IMR-90 (cell line): ENCODE results near the gene KCNAB1. TPM values are rescaled to one million over a fixed set of nuclear protein-coding genes. Genes with fewer than 3 reads are reported as not detected.

Experiments
- ATAC-seq: fragments of 200-7000 bp; cut with Tn5 transposase; 2 replicates; pipeline ENCODE4 v1.9.1; 2020; ENCODE audit warnings: low read depth, mild to moderate bottlenecking, moderate library complexity
- BruUV-seq: library from RNA; stranded (reverse); fragments of 400-500 nt; replicated peaks from 2 replicates; lab custom pipeline; 2021; lab: Mats Ljungman, UMichigan
- CTCF ChIA-PET: fragments of 300-600 bp; formaldehyde crosslinking; extraction: SDS; loops from one replicate; lab custom pipeline; 2021; ENCODE audit warnings: antibody characterized with exemption; lab: Yijun Ruan, JAX
- POLR2A ChIA-PET: fragments of 300-600 bp; sonication (Branson Sonifier 250); formaldehyde crosslinking; loops from one replicate; lab custom pipeline; 2022; ENCODE audit warnings: antibody characterized with exemption; ENCODE audit not compliant: unreplicated experiment; lab: Charles Lee
- DNase-seq: peaks from one replicate; pipeline ENCODE4 v3.0.0; 2013
- H2AFZ ChIP-seq: replicated peaks from 2 replicates; pipeline ENCODE3; 2013; ENCODE audit warnings: low read length, mild to moderate bottlenecking; ENCODE audit not compliant: poor library complexity
- H2AK5ac ChIP-seq: 2 replicates; pipeline ENCODE4 v1.6.1; 2013; ENCODE audit warnings: low read depth, low read length, inconsistent platforms
- H2AK9ac ChIP-seq: replicated peaks from 2 replicates; pipeline ENCODE3; 2013; ENCODE audit warnings: mild to moderate bottlenecking, low read depth, low read length, moderate library complexity; ENCODE audit not compliant: poor library complexity
- H2BK120ac ChIP-seq: 2 replicates; pipeline ENCODE4 v1.6.1; 2013; ENCODE audit warnings: low read depth, low read length, inconsistent platforms
- H2BK15ac ChIP-seq: 3 replicates; pipeline ENCODE4 v1.6.1; 2013; ENCODE audit warnings: low read depth, low read length, inconsistent platforms
- H2BK20ac ChIP-seq: 2 replicates; pipeline ENCODE4 v1.6.1; 2013; ENCODE audit warnings: low read depth, mild to moderate bottlenecking, inconsistent platforms, low read length, moderate library complexity
- H2BK5ac ChIP-seq: 2 replicates; pipeline ENCODE4 v1.6.1; 2013; ENCODE audit warnings: mild to moderate bottlenecking, low read depth, low read length, inconsistent platforms; ENCODE audit not compliant: poor library complexity, severe bottlenecking
- H3K14ac ChIP-seq: replicated peaks from 2 replicates; pipeline ENCODE4 v1.6.1; 2013; ENCODE audit warnings: low read depth, low read length, inconsistent platforms
- H3K18ac ChIP-seq: 2 replicates; pipeline ENCODE4 v1.6.1; 2013; ENCODE audit warnings: low read depth, low read length, control low read depth
- H3K23ac ChIP-seq: 2 replicates; pipeline ENCODE4 v1.6.1; 2013; ENCODE audit warnings: low read depth, low read length, inconsistent platforms
- H3K27ac ChIP-seq: 2 replicates; pipeline ENCODE4 v1.5.1; 2013; ENCODE audit warnings: mild to moderate bottlenecking, control low read depth, low read length; ENCODE audit not compliant: insufficient read depth
- H3K27me3 ChIP-seq: 2 replicates; pipeline ENCODE4 v1.6.1; 2013; ENCODE audit warnings: low read length; ENCODE audit not compliant: control insufficient read depth, insufficient read depth
- H3K36me3 ChIP-seq: 2 replicates; pipeline ENCODE4 v1.6.1; 2013; ENCODE audit warnings: low read length, mixed read lengths; ENCODE audit not compliant: control insufficient read depth, insufficient read depth
- H3K4ac ChIP-seq: 2 replicates; pipeline ENCODE4 v1.6.1; 2013; ENCODE audit warnings: low read depth, low read length, inconsistent platforms
- H3K4me1 ChIP-seq: 2 replicates; pipeline ENCODE4 v1.6.1; 2013; ENCODE audit warnings: low read length, mixed read lengths; ENCODE audit not compliant: control insufficient read depth, insufficient read depth
- H3K4me2 ChIP-seq: 2 replicates; pipeline ENCODE4 v1.6.1; 2013; ENCODE audit warnings: low read depth, mild to moderate bottlenecking, control low read depth, low read length, moderate library complexity
- H3K4me3 ChIP-seq: 2 replicates; pipeline ENCODE4 v1.5.1; 2013; ENCODE audit warnings: low read depth, mild to moderate bottlenecking, control low read depth, low read length, moderate library complexity; ENCODE audit not compliant: insufficient read depth
- H3K56ac ChIP-seq: 2 replicates; pipeline ENCODE4 v1.6.1; 2013; ENCODE audit warnings: low read length, inconsistent platforms; ENCODE audit not compliant: insufficient read depth; ENCODE audit errors: extremely low read depth
- H3K79me1 ChIP-seq, 2 experiments: 2 replicates each; pipeline ENCODE4 v1.6.1; 2013; ENCODE audit warnings: low read length in 2 of 2, inconsistent platforms in 1 of 2, low read depth in 1 of 2
- H3K9ac ChIP-seq: 2 replicates; pipeline ENCODE4 v1.6.1; 2013; ENCODE audit warnings: low read depth, low read length, control low read depth
- H3K9me1 ChIP-seq: 2 replicates; pipeline ENCODE4 v1.6.1; 2013; ENCODE audit warnings: low read length, inconsistent platforms; ENCODE audit not compliant: insufficient read depth
- H3K9me3 ChIP-seq: 2 replicates; pipeline ENCODE4 v1.6.1; 2013; ENCODE audit warnings: low read length; ENCODE audit not compliant: control insufficient read depth, insufficient read depth
- H4K20me1 ChIP-seq: 2 replicates; pipeline ENCODE4 v1.6.1; 2013; ENCODE audit warnings: low read length, inconsistent platforms; ENCODE audit not compliant: insufficient read depth
- H4K5ac ChIP-seq: 2 replicates; pipeline ENCODE4 v1.6.1; 2013; ENCODE audit warnings: mild to moderate bottlenecking, low read depth, low read length, control low read depth
- H4K8ac ChIP-seq, 2 experiments: 2 replicates each; pipeline ENCODE4 v1.6.1; 2013; ENCODE audit warnings: low read depth in 2 of 2, low read length in 2 of 2, control low read depth in 1 of 2, inconsistent platforms in 1 of 2
- H4K91ac ChIP-seq: 2 replicates; pipeline ENCODE4 v1.6.1; 2013; ENCODE audit warnings: low read depth, low read length, inconsistent platforms; ENCODE audit not compliant: insufficient read depth
- BHLHE40 ChIP-seq: fragments of 150-350 bp; IDR thresholded peaks from 2 replicates; pipeline ENCODE4 v1.6.1; 2016; ENCODE audit warnings: mild to moderate bottlenecking, low read depth, low read length
- CEBPB ChIP-seq: IDR thresholded peaks from 2 replicates; pipeline ENCODE4 v1.6.1; 2012; ENCODE audit warnings: low read depth, low read length, improper control_type of control experiment
- CHD1 ChIP-seq: IDR thresholded peaks from 2 replicates; pipeline ENCODE4 v1.6.1; 2012; ENCODE audit warnings: low read depth, low read length, improper control_type of control experiment
- FOS ChIP-seq: fragments of 150-350 bp; IDR thresholded peaks from 2 replicates; pipeline ENCODE4 v1.6.1; 2016; ENCODE audit warnings: low read depth, low read length
- MAFK ChIP-seq: IDR thresholded peaks from 2 replicates; pipeline ENCODE4 v1.6.1; 2012; ENCODE audit warnings: low read depth, low read length, improper control_type of control experiment
- MAZ ChIP-seq: IDR thresholded peaks from 2 replicates; pipeline ENCODE4 v1.6.1; 2012; ENCODE audit warnings: low read depth, mild to moderate bottlenecking, low read length, improper control_type of control experiment, moderate library complexity, borderline replicate concordance
- MXI1 ChIP-seq: IDR thresholded peaks from 2 replicates; pipeline ENCODE4 v1.6.1; 2012; ENCODE audit warnings: low read depth, mild to moderate bottlenecking, low read length, moderate library complexity, borderline replicate concordance
- NFE2L2 ChIP-seq: fragments of 150-350 bp; IDR thresholded peaks from 2 replicates; pipeline ENCODE4 v1.6.1; 2016; ENCODE audit warnings: low read depth, mild to moderate bottlenecking, low read length
- POLR2A ChIP-seq: IDR thresholded peaks from 2 replicates; pipeline ENCODE4 v1.6.1; 2012; ENCODE audit warnings: mild to moderate bottlenecking, low read depth, low read length
- RAD21 ChIP-seq: IDR thresholded peaks from 2 replicates; pipeline ENCODE4 v1.6.1; 2012; ENCODE audit warnings: low read length, improper control_type of control experiment
- RCOR1 ChIP-seq: IDR thresholded peaks from 2 replicates; pipeline ENCODE4 v1.6.1; 2012; ENCODE audit warnings: mild to moderate bottlenecking, low read length, improper control_type of control experiment; ENCODE audit not compliant: insufficient replicate concordance
- RFX5 ChIP-seq: IDR thresholded peaks from 2 replicates; pipeline ENCODE4 v1.8.0; 2012; ENCODE audit warnings: low read depth, mild to moderate bottlenecking, low read length, moderate library complexity
- SMC3 ChIP-seq: fragments of 150-350 bp; IDR thresholded peaks from 2 replicates; pipeline ENCODE4 v1.6.1; 2016; ENCODE audit warnings: low read depth, mild to moderate bottlenecking, antibody characterized with exemption, low read length, moderate library complexity
- WGBS, 2 experiments: methylation state at CpG; one replicate each; pipeline versions ENCODE4 v1.1.5 to v1.1.7; 2013; ENCODE audit warnings: missing lambda C conversion rate in 2 of 2; ENCODE audit not compliant: insufficient read length in 1 of 2; ENCODE audit errors: extremely low coverage in 2 of 2; 5-methylcytosine and 5-hydroxymethylcytosine counted together
- dilution Hi-C: fragments of 300-500 bp; cut with HindIII; formaldehyde crosslinking; loops from one replicate; pipeline ENCODE4 v1.14.3; 2018; ENCODE audit warnings: low sequenced_read_pairs; ENCODE audit not compliant: unreplicated experiment
- in situ Hi-C: fragments of 300-500 bp; cut with MboI; formaldehyde crosslinking; loops from 3 replicates; pipeline ENCODE4 v1.14.3; 2019; ENCODE audit warnings: low sequenced_read_pairs, inconsistent platforms, mixed read lengths
- intact Hi-C: fragments of 100-400 bp; cut with micrococcal nuclease; formaldehyde crosslinking; loops from 2 replicates; pipeline ENCODE4 v1.10.0; 2022
- polyA plus RNA-seq, 3 experiments: library from polyadenylated mRNA; depleted of rRNA; stranded (reverse); fragments of >200 nt; gene quantifications; 2 replicates each; pipeline ENCODE4 v1.2.3, GENCODE V29; 2012; ENCODE audit warnings: low replicate concordance in 1 of 3
- total RNA-seq: library from RNA; depleted of rRNA; stranded (reverse); fragments of >200 nt; gene quantifications from 2 replicates; pipeline ENCODE4 v1.2.3, GENCODE V29; 2012
- TF ChIP-seq, protein P1 (sequence below): fragments of 150-350 bp; IDR thresholded peaks from 2 replicates; pipeline ENCODE4 v1.6.1; 2017; ENCODE audit warnings: mild to moderate bottlenecking, antibody characterized with exemption, low read length, low read depth
- TF ChIP-seq, protein P2 (sequence below): conservative IDR thresholded peaks from 2 replicates; pipeline ENCODE4 v1.5.1; 2012; ENCODE audit warnings: mild to moderate bottlenecking, low read depth, low read length, improper control_type of control experiment
- TF ChIP-seq, protein P3 (sequence below): fragments of 150-350 bp; IDR thresholded peaks from 2 replicates; pipeline ENCODE4 v1.6.1; 2016; ENCODE audit warnings: low read depth, mild to moderate bottlenecking, low read length, moderate library complexity, borderline replicate concordance

Gene KCNAB1
- total and polyA plus RNA-seq, 2 of the 4 experiments (the other 2 are of a cell fraction), result under 0.01 to 0.07 TPM

DNA sequence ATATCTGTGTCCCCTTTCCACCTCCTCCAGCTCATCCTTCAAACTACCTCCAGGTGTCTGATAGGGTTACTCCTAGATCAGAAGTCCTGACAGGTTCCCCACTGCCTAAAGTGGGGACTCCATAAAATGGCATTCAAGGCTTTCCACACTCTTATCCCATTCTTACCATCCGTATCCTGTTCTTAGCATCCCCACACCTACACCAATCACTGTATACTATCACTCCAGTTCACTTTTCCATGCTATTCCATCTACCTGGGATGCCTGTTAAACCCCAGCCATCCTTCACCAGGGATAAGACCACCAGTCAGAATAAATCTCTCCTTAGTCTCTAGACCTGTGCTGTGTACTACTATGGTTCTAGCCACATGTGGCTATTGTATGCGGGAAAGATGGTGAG, 415.4 kb downstream of the KCNAB1 start:
- H2BK120ac ChIP-seq, result no peak overlapping the region
- ChIA-PET CTCF (interaction anchor here (0.6 to 1.1 kb wide), 7 partner anchors 11 to 602 kb away, joined by 3 read pairs; partner anchors contain the start of gene SSR3), POLR2A (interaction anchor here (0.6 to 0.7 kb wide), 2 partner anchors 52 to 619 kb away, joined by 3 to 14 read pairs; no protein-coding TSS in a partner anchor)
- no peaks in the 10 kb centered on the region for H3K9me3 ChIP-seq
- no peak overlapping the region for H3K23ac ChIP-seq
- H3K9me1 ChIP-seq, result peaks cover 18% of the 10 kb centered on the region
- ATAC-seq, result peak; percentile 3; the same call in 1 of the 2 replicates
- no peak overlapping the region for H2BK20ac ChIP-seq
- no peak overlapping the region for H4K8ac ChIP-seq
- H3K79me1 ChIP-seq, result peaks cover 6 to 29% of the 10 kb centered on the region in 2 experiments; a peak in 3 of 4 replicates
- TF ChIP-seq POLR2A (no peak), MAZ (no peak), RCOR1 (no peak), FOS (no peak), NFE2L2 (no peak), RFX5 (no peak), CEBPB (no peak), SMC3 (no peak), MXI1 (no peak), BHLHE40 (no peak), RAD21 (no peak), CHD1 (no peak), MAFK (no peak)
- TF ChIP-seq, protein P1, sequence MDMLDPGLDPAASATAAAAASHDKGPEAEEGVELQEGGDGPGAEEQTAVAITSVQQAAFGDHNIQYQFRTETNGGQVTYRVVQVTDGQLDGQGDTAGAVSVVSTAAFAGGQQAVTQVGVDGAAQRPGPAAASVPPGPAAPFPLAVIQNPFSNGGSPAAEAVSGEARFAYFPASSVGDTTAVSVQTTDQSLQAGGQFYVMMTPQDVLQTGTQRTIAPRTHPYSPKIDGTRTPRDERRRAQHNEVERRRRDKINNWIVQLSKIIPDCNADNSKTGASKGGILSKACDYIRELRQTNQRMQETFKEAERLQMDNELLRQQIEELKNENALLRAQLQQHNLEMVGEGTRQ, result no peak
- TF ChIP-seq, protein P2, sequence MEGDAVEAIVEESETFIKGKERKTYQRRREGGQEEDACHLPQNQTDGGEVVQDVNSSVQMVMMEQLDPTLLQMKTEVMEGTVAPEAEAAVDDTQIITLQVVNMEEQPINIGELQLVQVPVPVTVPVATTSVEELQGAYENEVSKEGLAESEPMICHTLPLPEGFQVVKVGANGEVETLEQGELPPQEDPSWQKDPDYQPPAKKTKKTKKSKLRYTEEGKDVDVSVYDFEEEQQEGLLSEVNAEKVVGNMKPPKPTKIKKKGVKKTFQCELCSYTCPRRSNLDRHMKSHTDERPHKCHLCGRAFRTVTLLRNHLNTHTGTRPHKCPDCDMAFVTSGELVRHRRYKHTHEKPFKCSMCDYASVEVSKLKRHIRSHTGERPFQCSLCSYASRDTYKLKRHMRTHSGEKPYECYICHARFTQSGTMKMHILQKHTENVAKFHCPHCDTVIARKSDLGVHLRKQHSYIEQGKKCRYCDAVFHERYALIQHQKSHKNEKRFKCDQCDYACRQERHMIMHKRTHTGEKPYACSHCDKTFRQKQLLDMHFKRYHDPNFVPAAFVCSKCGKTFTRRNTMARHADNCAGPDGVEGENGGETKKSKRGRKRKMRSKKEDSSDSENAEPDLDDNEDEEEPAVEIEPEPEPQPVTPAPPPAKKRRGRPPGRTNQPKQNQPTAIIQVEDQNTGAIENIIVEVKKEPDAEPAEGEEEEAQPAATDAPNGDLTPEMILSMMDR, result no peak
- TF ChIP-seq, protein P3, sequence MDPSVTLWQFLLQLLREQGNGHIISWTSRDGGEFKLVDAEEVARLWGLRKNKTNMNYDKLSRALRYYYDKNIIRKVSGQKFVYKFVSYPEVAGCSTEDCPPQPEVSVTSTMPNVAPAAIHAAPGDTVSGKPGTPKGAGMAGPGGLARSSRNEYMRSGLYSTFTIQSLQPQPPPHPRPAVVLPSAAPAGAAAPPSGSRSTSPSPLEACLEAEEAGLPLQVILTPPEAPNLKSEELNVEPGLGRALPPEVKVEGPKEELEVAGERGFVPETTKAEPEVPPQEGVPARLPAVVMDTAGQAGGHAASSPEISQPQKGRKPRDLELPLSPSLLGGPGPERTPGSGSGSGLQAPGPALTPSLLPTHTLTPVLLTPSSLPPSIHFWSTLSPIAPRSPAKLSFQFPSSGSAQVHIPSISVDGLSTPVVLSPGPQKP, result no peak
- H4K91ac ChIP-seq, result no peak overlapping the region
- H2BK15ac ChIP-seq, result no peak overlapping the region
- H3K18ac ChIP-seq, result no peak overlapping the region
- H3K4me2 ChIP-seq, result no peak overlapping the region
- peak overlapping the region; percentile 43 for H2AK5ac ChIP-seq
- H4K20me1 ChIP-seq, result peaks cover 25% of the 10 kb centered on the region
- peak overlapping the region; percentile 14 for H2BK5ac ChIP-seq
- intact Hi-C loops, result loop anchor here (2.0 to 5.0 kb wide), 3 partner anchors 282 to 601 kb away; no protein-coding TSS in a partner anchor
- peaks cover 5% of the 10 kb centered on the region for H3K36me3 ChIP-seq
- H3K4me3 ChIP-seq, result no peak overlapping the region
- 0 out of 2 replicates have a peak overlapping the region, but pooled peaks have one; percentile 44 for H3K14ac ChIP-seq
- H3K4ac ChIP-seq, result no peak overlapping the region
- in situ Hi-C loops, result loop anchor here (25.0 kb wide), 1 partner anchor 302 kb away; the partner anchor contains the start of gene LEKR1
- no peak overlapping the region for H2AFZ ChIP-seq
- H3K4me1 ChIP-seq, result peaks cover 18% of the 10 kb centered on the region
- no peak for DNase-seq
- dilution Hi-C loops, result no loop called here
- H3K56ac ChIP-seq, result no peak overlapping the region
- 80% methylated on average over 1 of the region's 2 CpGs; no CpG with 5 or more reads in 1 of the 2 experiments for WGBS, 2 experiments
- BruUV-seq, result no TSS peak
- H3K27me3 ChIP-seq, result no peaks in the 10 kb centered on the region
- no peak overlapping the region for H4K5ac ChIP-seq
- H3K9ac ChIP-seq, result no peak overlapping the region
- H2AK9ac ChIP-seq, result peak overlapping the region; percentile 45
- no peak overlapping the region; the same call in 1 of the 2 replicates for H3K27ac ChIP-seq
